Right lobe of liver (tissue), 6 donors: ENCODE results near the gene ATPAF2. TPM values are rescaled to one million over a fixed set of nuclear protein-coding genes. Genes with fewer than 3 reads are reported as not detected.

Experiments used
- ATAC-seq, 4 donors: fragments of 200-7000 bp; cut with Tn5 transposase; one replicate each; pipeline ENCODE4 v1.9.1; 2020; ENCODE audit warnings: mild to moderate bottlenecking in 4 of 4, moderate library complexity in 4 of 4
- DNase-seq, 3 donors: peaks; one replicate each; pipeline ENCODE4 v3.0.0-alpha.2; 2020
- H3K27ac ChIP-seq, 3 donors: fragments of 200-600 bp; one replicate each; pipeline ENCODE4 v1.8.0; 2022
- H3K27me3 ChIP-seq, 2 donors: fragments of 200-600 bp; one replicate each; pipeline ENCODE4 v1.8.0; 2022
- H3K36me3 ChIP-seq, 4 donors: fragments of 200-600 bp; sonication (generic) in 1 of 4; one replicate each; pipeline versions ENCODE4 v1.5.1 to v1.8.0; 2017 to 2022; ENCODE audit warnings: control low read depth in 1 of 4
- H3K4me1 ChIP-seq, 4 donors: fragments of 200-600 bp; sonication (generic) in 1 of 4; one replicate each; pipeline versions ENCODE4 v1.5.1 to v1.8.0; 2017 to 2022; ENCODE audit warnings: control low read depth in 1 of 4
- H3K4me3 ChIP-seq, 3 donors: fragments of 200-600 bp; one replicate each; pipeline ENCODE4 v1.8.0; 2022
- H3K9me3 ChIP-seq, 4 donors: fragments of 200-600 bp; sonication (generic) in 1 of 4; one replicate each; pipeline versions ENCODE4 v1.5.1 to v1.8.0; 2017 to 2022; ENCODE audit warnings: control low read depth in 1 of 4
- POLR2A ChIP-seq: fragments of 450-650 bp; IDR thresholded peaks from one replicate; pipeline ENCODE4 v1.6.1; 2017; ENCODE audit warnings: antibody characterized with exemption, mild to moderate bottlenecking
- WGBS: methylation state at CpG from one replicate; pipeline ENCODE4 v1.1.6; 2018; ENCODE audit warnings: low coverage, low lambda C conversion rate; ENCODE audit not compliant: insufficient coverage; ENCODE audit errors: missing lambda C conversion rate; 5-methylcytosine and 5-hydroxymethylcytosine counted together
- intact Hi-C, 2 donors: fragments of 100-400 bp; cut with DNase I; formaldehyde crosslinking; loops; one replicate each; pipeline versions ENCODE4 v1.11.2 to v1.14.1; 2022
- total RNA-seq, 6 experiments: library from RNA; depleted of rRNA in 2 of 6; stranded (reverse); fragments of >200 nt in 2 of 6; fragmentation: NEBNext Ultra II Directional in 3 of 6; extraction: Animal tissue kit (Norgen Biotek cat#: 25700) in 3 of 6; gene quantifications; one replicate each; pipeline versions ENCODE4 v1.1.0 to v1.2.4, GENCODE V29; 2016 to 2023
- TF ChIP-seq, protein P1 (sequence below), 4 donors: fragments of 200-600 bp in 3 of 4; fragments of 450-650 bp in 1 of 4; IDR thresholded peaks; one replicate each; pipeline versions ENCODE4 v1.5.1 to v1.8.0; 2016 to 2022; ENCODE audit warnings: antibody characterized with exemption in 4 of 4, mild to moderate bottlenecking in 2 of 4
- donor health status: DM: no; HTN: yes; CAD: no.
- donor health status: DM: no; HTN: no; CAD: no.
- donor health status: DM: no; HTN: no; CAD: no.
- donor health status: DM: no; HTN: yes; CAD: no.
- donor health status: DM: no; HTN: yes; CAD: no.

The ATPAF2 gene
- total RNA-seq, 6 experiments from 2014 or later, result 17.2 to 21.0 (median 19.2) TPM

GRCh38 chr17:18008496-18009268 is 30.3 kb downstream of the ATPAF2 start:
- TF ChIP-seq POLR2A, result no peak
- TF ChIP-seq, protein P1, sequence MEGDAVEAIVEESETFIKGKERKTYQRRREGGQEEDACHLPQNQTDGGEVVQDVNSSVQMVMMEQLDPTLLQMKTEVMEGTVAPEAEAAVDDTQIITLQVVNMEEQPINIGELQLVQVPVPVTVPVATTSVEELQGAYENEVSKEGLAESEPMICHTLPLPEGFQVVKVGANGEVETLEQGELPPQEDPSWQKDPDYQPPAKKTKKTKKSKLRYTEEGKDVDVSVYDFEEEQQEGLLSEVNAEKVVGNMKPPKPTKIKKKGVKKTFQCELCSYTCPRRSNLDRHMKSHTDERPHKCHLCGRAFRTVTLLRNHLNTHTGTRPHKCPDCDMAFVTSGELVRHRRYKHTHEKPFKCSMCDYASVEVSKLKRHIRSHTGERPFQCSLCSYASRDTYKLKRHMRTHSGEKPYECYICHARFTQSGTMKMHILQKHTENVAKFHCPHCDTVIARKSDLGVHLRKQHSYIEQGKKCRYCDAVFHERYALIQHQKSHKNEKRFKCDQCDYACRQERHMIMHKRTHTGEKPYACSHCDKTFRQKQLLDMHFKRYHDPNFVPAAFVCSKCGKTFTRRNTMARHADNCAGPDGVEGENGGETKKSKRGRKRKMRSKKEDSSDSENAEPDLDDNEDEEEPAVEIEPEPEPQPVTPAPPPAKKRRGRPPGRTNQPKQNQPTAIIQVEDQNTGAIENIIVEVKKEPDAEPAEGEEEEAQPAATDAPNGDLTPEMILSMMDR (IDR thresholded peaks at IDR 0.05), result no peak
- Histone ChIP-seq H3K9me3 (no peaks in the 10 kb centered on the region), H3K36me3 (no peaks in the 10 kb centered on the region), H3K4me1 (no peaks in the 10 kb centered on the region), H3K27ac (no peak overlapping the region), H3K4me3 (no peak overlapping the region), H3K27me3 (no peaks in the 10 kb centered on the region)
- no peak for ATAC-seq
- 44% methylated on average over 2 of the region's 5 CpGs for WGBS
- DNase-seq, result no peak
- intact Hi-C loops, result no loop called here

DNA sequence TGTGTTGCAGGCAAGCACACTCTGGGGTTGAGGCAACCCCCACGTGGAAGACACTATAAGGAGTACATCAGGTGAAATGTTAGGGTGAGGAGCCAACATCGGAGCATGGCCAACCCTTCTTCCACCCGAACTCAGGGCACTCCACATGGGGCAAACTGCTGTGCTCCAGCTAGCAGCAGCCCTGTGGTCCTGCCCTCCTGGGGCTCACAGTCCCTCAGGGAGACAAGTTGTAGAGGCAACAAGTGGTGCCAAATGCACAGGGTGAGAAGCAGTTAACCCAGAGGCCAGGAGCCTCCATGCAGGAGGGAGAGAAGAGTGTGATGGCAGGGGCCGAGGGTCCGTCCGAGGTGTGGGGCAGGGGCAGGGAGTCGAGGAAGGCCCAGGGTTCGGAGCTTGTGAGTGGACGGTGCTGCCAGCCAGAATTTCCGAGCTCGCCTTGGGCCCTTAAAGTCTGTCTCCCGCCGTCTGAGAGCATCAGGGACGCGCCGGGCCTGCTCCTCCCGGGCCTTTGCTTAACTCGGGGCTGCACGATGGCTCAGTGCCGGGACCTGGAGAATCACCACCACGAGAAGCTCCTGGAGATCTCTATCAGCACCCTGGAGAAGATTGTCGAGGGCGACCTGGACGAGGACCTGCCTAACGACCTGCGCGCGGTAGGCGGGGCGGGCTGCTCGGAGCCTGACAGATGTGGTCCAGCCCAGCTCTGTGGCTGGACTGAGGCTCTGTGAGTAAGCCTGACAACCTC is 32.3 kb downstream of the ATPAF2 start:
- intact Hi-C loops, result no loop called here
- no peak for TF ChIP-seq POLR2A
- TF ChIP-seq, protein P1 (IDR thresholded peaks at IDR 0.05), result no peak
- H3K9me3 ChIP-seq, result no peaks in the 10 kb centered on the region
- ATAC-seq (no peak), DNase-seq (no peak)
- no peaks in the 10 kb centered on the region for H3K4me1 ChIP-seq
- H3K27me3 ChIP-seq, result no peaks in the 10 kb centered on the region
- WGBS, result 87% methylated on average over 5 of the region's 31 CpGs
- H3K36me3 ChIP-seq, result no peaks in the 10 kb centered on the region
- no peak overlapping the region for H3K27ac ChIP-seq
- no peak overlapping the region for H3K4me3 ChIP-seq

DNA sequence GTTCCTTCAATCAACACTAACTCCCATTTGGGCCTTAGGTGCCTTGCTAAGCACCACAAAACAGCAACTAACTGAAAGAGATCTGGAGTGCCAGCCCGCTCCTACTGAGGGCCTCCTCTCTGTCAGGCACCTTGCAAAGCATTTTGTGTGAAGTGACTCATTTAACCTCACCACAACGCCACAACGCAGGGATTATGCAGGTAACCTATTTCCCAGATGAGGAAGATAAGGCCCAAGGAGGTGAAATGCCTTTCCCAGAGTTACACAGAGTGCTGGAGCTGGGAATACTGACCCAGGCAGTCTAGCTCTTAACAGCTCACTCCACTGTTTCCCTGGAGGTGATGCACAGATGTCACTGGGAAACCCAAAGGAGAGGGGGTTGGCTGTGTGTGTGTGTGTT is 33.5 kb downstream of the ATPAF2 start:
- H3K4me1 ChIP-seq, result no peaks in the 10 kb centered on the region
- H3K4me3 ChIP-seq, result no peak overlapping the region
- intact Hi-C loops, result no loop called here
- WGBS, result 100% methylated on average over 2 of the region's 3 CpGs
- no peaks in the 10 kb centered on the region for H3K27me3 ChIP-seq
- DNase-seq, result no peak
- H3K27ac ChIP-seq, result no peak overlapping the region
- H3K9me3 ChIP-seq, result no peaks in the 10 kb centered on the region
- no peak for ATAC-seq
- H3K36me3 ChIP-seq, result no peaks in the 10 kb centered on the region
- no peak for TF ChIP-seq POLR2A
- TF ChIP-seq, protein P1 (IDR thresholded peaks at IDR 0.05), result no peak

DNA sequence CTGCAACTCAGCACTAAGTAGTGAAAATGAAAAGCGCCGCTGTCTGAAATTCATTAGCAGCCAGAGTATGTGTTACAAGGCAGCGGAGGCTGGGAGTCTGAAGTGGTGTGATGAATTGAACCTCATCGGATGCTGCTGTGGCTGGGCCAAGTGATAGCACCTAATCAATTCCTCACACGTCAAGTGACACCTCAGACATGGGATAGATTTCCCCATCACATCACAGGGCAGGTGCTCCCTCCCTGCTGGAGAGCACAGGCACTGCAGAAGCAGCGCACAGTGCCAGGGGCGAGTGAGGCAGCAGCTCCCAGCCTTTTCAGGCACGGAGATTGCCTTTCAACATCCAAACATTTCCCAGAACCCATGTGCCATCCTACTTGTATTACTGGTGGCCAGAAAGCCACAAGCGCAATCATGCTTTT is 34.1 kb downstream of the ATPAF2 start:
- intact Hi-C loops, result no loop called here
- no peak overlapping the region for H3K27ac ChIP-seq
- ATAC-seq, result peak in 2 of 4 donors; percentile 17 to 29
- H3K36me3 ChIP-seq, result no peaks in the 10 kb centered on the region
- H3K4me1 ChIP-seq, result no peaks in the 10 kb centered on the region
- H3K27me3 ChIP-seq, result no peaks in the 10 kb centered on the region
- 89% methylated on average over 6 of the region's 9 CpGs for WGBS
- DNase-seq, result no peak
- no peak overlapping the region for H3K4me3 ChIP-seq
- no peaks in the 10 kb centered on the region for H3K9me3 ChIP-seq
- TF ChIP-seq, protein P1 (IDR thresholded peaks at IDR 0.05), result peak in 1 of 4 donors; percentile 13
- TF ChIP-seq POLR2A, result no peak
